NB4 (cell line): Measurements from ENCODE around the gene MINDY1.

Source experiments
- MAX ChIP-seq: IDR thresholded peaks from 2 replicates; pipeline ENCODE4 v1.6.1; 2011; ENCODE audit warnings: low read depth, low read length
- POLR2A ChIP-seq: IDR thresholded peaks from 2 replicates; pipeline ENCODE4 v1.6.1; 2011; ENCODE audit warnings: mild to moderate bottlenecking; ENCODE audit not compliant: insufficient read length; ENCODE audit errors: extremely low read depth
- TF ChIP-seq, protein P1 (sequence below): IDR thresholded peaks from one replicate; pipeline ENCODE4 v1.5.1; 2012; ENCODE audit warnings: low read depth, low read length

GRCh38 chr1:151003180-151003579 is 3.5 kb downstream of the MINDY1 start:
- TF ChIP-seq, protein P1, sequence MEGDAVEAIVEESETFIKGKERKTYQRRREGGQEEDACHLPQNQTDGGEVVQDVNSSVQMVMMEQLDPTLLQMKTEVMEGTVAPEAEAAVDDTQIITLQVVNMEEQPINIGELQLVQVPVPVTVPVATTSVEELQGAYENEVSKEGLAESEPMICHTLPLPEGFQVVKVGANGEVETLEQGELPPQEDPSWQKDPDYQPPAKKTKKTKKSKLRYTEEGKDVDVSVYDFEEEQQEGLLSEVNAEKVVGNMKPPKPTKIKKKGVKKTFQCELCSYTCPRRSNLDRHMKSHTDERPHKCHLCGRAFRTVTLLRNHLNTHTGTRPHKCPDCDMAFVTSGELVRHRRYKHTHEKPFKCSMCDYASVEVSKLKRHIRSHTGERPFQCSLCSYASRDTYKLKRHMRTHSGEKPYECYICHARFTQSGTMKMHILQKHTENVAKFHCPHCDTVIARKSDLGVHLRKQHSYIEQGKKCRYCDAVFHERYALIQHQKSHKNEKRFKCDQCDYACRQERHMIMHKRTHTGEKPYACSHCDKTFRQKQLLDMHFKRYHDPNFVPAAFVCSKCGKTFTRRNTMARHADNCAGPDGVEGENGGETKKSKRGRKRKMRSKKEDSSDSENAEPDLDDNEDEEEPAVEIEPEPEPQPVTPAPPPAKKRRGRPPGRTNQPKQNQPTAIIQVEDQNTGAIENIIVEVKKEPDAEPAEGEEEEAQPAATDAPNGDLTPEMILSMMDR = no peak
- TF ChIP-seq MAX (no peak), POLR2A (no peak)
